Tibial artery (tissue), 4 donors: ENCODE results near the gene DSG4.

Source experiments
- DNase-seq, 2 donors: peaks; one replicate each; pipeline ENCODE4 v3.0.0-alpha.2; 2019
- H3K27ac ChIP-seq, 2 donors: fragments of 200-600 bp; sonication (generic) in 1 of 2; 1 replicate in 1 of 2; 2 replicates in 1 of 2; pipeline ENCODE4 v1.5.1; 2018 to 2019; ENCODE audit warnings: mild to moderate bottlenecking in 1 of 2
- H3K27me3 ChIP-seq, 2 donors: fragments of 200-600 bp; sonication (generic) in 1 of 2; one replicate each; pipeline versions ENCODE4 v1.5.1 to v1.6.0; 2016 to 2019
- H3K36me3 ChIP-seq, 3 donors: fragments of 200-600 bp; sonication (generic) in 2 of 3; one replicate each; pipeline ENCODE4 v1.5.1; 2016 to 2019; ENCODE audit warnings: mild to moderate bottlenecking in 2 of 3
- H3K4me1 ChIP-seq, 4 donors: fragments of 200-600 bp; sonication (generic) in 2 of 4; 1 replicate in 3 of 4; 2 replicates in 1 of 4; pipeline ENCODE4 v1.5.1; 2016 to 2019
- H3K4me3 ChIP-seq, 2 donors: fragments of 200-600 bp; sonication (generic) in 1 of 2; 1 replicate in 1 of 2; 2 replicates in 1 of 2; pipeline ENCODE4 v1.5.1; 2018 to 2019; ENCODE audit warnings: mild to moderate bottlenecking in 2 of 2
- H3K9me3 ChIP-seq, 3 donors: fragments of 200-600 bp; sonication (generic) in 1 of 3; one replicate each; pipeline ENCODE4 v1.5.1; 2016 to 2019
- intact Hi-C: fragments of 100-400 bp; cut with DNase I; formaldehyde crosslinking; loops from one replicate; pipeline ENCODE4 v1.15.0; 2023; ENCODE audit warnings: low total_unique reads
- TF ChIP-seq, protein P1 (sequence below), 2 experiments: fragments of 200-600 bp in 1 of 2; fragments of 450-650 bp in 1 of 2; IDR thresholded peaks; one replicate each; pipeline ENCODE4 v1.5.1; 2017 to 2019; ENCODE audit warnings: antibody characterized with exemption in 2 of 2, mild to moderate bottlenecking in 1 of 2, moderate library complexity in 1 of 2

The DSG4 gene

DNA sequence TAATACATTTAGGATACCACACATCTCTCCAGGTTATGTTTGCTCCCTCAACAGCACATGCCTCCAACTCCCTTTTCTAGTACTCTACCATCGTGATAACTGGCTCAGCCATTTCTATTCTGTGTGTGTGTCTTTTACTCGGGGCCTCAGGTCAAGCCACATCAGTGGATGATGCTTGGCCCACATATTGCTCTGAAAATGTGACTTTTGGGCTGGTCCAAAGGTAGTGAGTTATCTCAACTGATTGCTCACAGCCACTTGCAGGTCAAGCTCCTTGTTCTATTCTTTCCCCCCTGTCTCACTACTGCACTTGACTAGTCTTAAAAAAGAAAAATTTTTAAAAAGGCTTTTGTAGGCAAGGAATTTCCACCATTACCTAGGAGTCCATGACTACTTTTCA is 5.5 kb downstream of the DSG4 start:
- Histone ChIP-seq H3K27ac (no peak overlapping the region), H3K4me3 (no peak overlapping the region), H3K27me3 (no peaks in the 10 kb centered on the region), H3K36me3 (no peaks in the 10 kb centered on the region), H3K4me1 (no peaks in the 10 kb centered on the region), H3K9me3 (no peaks in the 10 kb centered on the region)
- TF ChIP-seq, protein P1, sequence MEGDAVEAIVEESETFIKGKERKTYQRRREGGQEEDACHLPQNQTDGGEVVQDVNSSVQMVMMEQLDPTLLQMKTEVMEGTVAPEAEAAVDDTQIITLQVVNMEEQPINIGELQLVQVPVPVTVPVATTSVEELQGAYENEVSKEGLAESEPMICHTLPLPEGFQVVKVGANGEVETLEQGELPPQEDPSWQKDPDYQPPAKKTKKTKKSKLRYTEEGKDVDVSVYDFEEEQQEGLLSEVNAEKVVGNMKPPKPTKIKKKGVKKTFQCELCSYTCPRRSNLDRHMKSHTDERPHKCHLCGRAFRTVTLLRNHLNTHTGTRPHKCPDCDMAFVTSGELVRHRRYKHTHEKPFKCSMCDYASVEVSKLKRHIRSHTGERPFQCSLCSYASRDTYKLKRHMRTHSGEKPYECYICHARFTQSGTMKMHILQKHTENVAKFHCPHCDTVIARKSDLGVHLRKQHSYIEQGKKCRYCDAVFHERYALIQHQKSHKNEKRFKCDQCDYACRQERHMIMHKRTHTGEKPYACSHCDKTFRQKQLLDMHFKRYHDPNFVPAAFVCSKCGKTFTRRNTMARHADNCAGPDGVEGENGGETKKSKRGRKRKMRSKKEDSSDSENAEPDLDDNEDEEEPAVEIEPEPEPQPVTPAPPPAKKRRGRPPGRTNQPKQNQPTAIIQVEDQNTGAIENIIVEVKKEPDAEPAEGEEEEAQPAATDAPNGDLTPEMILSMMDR (IDR thresholded peaks at IDR 0.05), result no peak
- intact Hi-C loops, result no loop called here
- no peak for DNase-seq

GRCh38 chr18:31386741-31387140 is 10.2 kb downstream of the DSG4 start:
- Histone ChIP-seq H3K27ac (no peak overlapping the region), H3K36me3 (no peaks in the 10 kb centered on the region), H3K4me1 (no peaks in the 10 kb centered on the region), H3K27me3 (no peaks in the 10 kb centered on the region), H3K9me3 (no peaks in the 10 kb centered on the region), H3K4me3 (no peak overlapping the region)
- no peak for DNase-seq
- TF ChIP-seq, protein P1 (IDR thresholded peaks at IDR 0.05), result no peak
- intact Hi-C loops, result no loop called here

GRCh38 chr18:31393286-31393685 is 16.7 kb downstream of the DSG4 start:
- Histone ChIP-seq H3K27ac (no peak overlapping the region), H3K4me3 (no peak overlapping the region), H3K36me3 (no peaks in the 10 kb centered on the region), H3K27me3 (no peaks in the 10 kb centered on the region), H3K9me3 (no peaks in the 10 kb centered on the region), H3K4me1 (no peaks in the 10 kb centered on the region)
- intact Hi-C loops, result no loop called here
- TF ChIP-seq, protein P1 (IDR thresholded peaks at IDR 0.05), result no peak
- no peak for DNase-seq

DNA sequence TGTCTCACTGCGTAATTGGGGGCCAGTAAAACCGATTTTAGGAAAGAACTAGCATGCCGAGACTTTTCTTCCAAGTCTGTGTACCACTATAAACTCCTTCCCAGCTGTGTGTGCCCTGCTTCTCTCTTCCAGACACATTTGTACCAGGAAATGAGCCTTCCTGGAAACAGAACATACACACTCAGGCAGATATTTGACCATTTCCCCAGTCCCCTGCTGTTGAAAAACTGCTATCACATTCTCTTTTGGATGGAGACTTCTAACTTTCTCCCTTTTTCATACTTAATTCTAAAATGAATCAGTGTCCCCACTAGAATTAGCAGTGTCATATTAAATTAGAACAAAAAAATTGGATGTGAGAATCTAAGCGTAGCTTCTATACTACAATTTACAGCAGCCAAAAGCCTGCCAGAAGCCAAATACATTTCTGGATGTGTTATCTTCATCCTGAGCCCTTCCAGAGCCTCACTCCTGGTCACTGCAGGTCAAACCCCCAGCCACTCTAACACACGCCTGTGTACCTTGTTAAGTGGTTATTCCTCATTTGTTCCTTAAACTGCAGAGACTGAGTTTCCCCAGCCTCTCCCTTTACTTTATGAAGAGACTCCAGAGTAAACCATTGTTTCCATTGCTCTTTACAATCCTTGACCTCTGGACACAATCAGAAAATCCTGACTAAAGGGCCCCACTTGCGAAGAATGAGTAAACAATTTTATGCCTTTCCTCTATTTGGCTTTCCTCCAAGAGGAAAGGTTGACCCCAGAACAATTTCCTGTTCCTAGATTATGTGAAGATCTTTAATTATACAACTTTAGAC is 20.4 kb downstream of the DSG4 start:
- no peak for DNase-seq
- H3K4me3 ChIP-seq, result no peak overlapping the region
- TF ChIP-seq, protein P1 (IDR thresholded peaks at IDR 0.05), result no peak
- intact Hi-C loops, result no loop called here
- no peaks in the 10 kb centered on the region for H3K4me1 ChIP-seq
- H3K9me3 ChIP-seq, result no peaks in the 10 kb centered on the region
- H3K27me3 ChIP-seq, result no peaks in the 10 kb centered on the region
- H3K36me3 ChIP-seq, result no peaks in the 10 kb centered on the region
- H3K27ac ChIP-seq, result no peak overlapping the region

DNA sequence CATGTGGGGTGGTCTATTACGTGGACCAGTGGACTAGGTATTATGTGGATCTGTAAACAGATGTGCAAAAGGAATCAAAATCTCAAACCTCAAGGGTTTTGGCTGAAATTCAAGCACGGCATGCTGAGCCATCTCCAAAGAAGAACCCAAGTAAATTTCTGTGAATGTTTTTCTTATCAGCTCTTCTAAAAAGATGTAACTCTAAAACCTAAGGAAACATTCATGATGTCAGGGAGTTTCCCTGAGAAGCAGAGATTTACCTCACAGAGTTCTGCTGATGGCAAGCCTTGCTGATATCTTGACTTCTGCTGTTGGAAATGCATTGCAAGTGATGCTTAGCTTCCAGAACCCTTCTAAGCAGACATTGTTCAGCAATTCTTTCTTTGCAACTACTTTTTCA is 21.6 kb downstream of the DSG4 start:
- intact Hi-C loops, result no loop called here
- H3K36me3 ChIP-seq, result no peaks in the 10 kb centered on the region
- H3K9me3 ChIP-seq, result no peaks in the 10 kb centered on the region
- H3K27ac ChIP-seq, result no peak overlapping the region
- DNase-seq, result no peak
- H3K4me1 ChIP-seq, result no peaks in the 10 kb centered on the region
- H3K4me3 ChIP-seq, result no peak overlapping the region
- TF ChIP-seq, protein P1 (IDR thresholded peaks at IDR 0.05), result no peak
- H3K27me3 ChIP-seq, result no peaks in the 10 kb centered on the region
